ENCODE measurements around the gene CMTR1.

DNA sequence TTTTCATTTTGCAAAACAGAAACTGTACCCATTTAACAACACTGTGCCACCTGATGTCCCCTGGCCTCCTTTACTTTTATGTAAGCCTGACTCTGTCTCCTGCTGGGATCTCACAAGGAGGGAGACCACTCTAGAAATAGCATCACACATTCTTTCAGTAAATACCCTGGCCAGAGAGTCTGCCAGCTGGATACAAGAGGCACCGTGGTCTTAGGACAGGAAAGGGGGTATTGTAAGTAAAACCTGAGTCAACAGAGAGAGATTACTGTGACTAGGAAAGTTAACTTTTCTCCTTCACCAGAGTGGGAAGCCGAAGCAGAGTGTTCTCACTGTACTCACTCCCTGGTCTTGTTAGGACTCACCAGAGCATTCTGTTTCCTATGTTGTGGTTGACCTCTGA is 27.8 kb downstream of the CMTR1 start:
- TF ChIP-seq, protein P1, sequence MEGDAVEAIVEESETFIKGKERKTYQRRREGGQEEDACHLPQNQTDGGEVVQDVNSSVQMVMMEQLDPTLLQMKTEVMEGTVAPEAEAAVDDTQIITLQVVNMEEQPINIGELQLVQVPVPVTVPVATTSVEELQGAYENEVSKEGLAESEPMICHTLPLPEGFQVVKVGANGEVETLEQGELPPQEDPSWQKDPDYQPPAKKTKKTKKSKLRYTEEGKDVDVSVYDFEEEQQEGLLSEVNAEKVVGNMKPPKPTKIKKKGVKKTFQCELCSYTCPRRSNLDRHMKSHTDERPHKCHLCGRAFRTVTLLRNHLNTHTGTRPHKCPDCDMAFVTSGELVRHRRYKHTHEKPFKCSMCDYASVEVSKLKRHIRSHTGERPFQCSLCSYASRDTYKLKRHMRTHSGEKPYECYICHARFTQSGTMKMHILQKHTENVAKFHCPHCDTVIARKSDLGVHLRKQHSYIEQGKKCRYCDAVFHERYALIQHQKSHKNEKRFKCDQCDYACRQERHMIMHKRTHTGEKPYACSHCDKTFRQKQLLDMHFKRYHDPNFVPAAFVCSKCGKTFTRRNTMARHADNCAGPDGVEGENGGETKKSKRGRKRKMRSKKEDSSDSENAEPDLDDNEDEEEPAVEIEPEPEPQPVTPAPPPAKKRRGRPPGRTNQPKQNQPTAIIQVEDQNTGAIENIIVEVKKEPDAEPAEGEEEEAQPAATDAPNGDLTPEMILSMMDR (IDR thresholded peaks at IDR 0.05; ENCODE audit: low read depth, low read length), result no peak
- TF ChIP-seq POLR2A (IDR thresholded peaks at IDR 0.05; ENCODE audit: extremely low read depth, insufficient read length), result no peak
- TF ChIP-seq, protein P2, sequence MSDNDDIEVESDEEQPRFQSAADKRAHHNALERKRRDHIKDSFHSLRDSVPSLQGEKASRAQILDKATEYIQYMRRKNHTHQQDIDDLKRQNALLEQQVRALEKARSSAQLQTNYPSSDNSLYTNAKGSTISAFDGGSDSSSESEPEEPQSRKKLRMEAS (IDR thresholded peaks at IDR 0.05; ENCODE audit: low read depth, low read length), result no peak
